Hepatocyte (in vitro differentiated cells): ENCODE measurements around the gene SLC31A2. TPM values are rescaled to one million over a fixed set of nuclear protein-coding genes. Genes with fewer than 3 reads are reported as not detected.

ENCODE experiments used
- DNase-seq: peaks from one replicate; pipeline ENCODE4 v3.0.0-alpha.2; 2016; ENCODE audit warnings: low spot score
- H2AFZ ChIP-seq: fragments of 200-600 bp; sonication (generic); 2 replicates; pipeline ENCODE4 v1.6.0; 2016; ENCODE audit warnings: antibody characterized with exemption, mild to moderate bottlenecking
- H3K27ac ChIP-seq: fragments of 200-600 bp; sonication (generic); 2 replicates; pipeline ENCODE4 v1.5.1; 2016; ENCODE audit warnings: mild to moderate bottlenecking
- H3K27me3 ChIP-seq: fragments of 200-600 bp; sonication (generic); 2 replicates; pipeline ENCODE4 v1.6.1; 2016
- H3K36me3 ChIP-seq: fragments of 200-600 bp; sonication (generic); replicated peaks from 2 replicates; pipeline ENCODE4 v1.5.1; 2016; ENCODE audit warnings: low read depth; ENCODE audit not compliant: insufficient read depth
- H3K4me1 ChIP-seq: fragments of 200-600 bp; sonication (generic); 2 replicates; pipeline ENCODE4 v1.5.1; 2016; ENCODE audit warnings: mild to moderate bottlenecking, moderate library complexity; ENCODE audit not compliant: insufficient read depth
- H3K4me2 ChIP-seq: fragments of 200-600 bp; sonication (generic); 2 replicates; pipeline ENCODE4 v1.6.0; 2016
- H3K4me3 ChIP-seq: fragments of 200-600 bp; sonication (generic); 2 replicates; pipeline ENCODE4 v1.5.1; 2016; ENCODE audit warnings: mild to moderate bottlenecking
- H3K79me2 ChIP-seq: fragments of 200-600 bp; sonication (generic); 2 replicates; pipeline ENCODE4 v1.6.0; 2017; ENCODE audit warnings: mild to moderate bottlenecking
- H3K9me2 ChIP-seq: fragments of 200-600 bp; sonication (generic); replicated peaks from 2 replicates; pipeline ENCODE4 v1.6.0; 2017; ENCODE audit warnings: mild to moderate bottlenecking; ENCODE audit not compliant: insufficient read depth
- H3K9me3 ChIP-seq: fragments of 200-600 bp; sonication (generic); 2 replicates; pipeline ENCODE4 v1.5.1; 2016; ENCODE audit warnings: low read depth, mild to moderate bottlenecking
- H4K20me1 ChIP-seq: fragments of 200-600 bp; sonication (generic); 2 replicates; pipeline ENCODE4 v1.6.0; 2016; ENCODE audit warnings: mild to moderate bottlenecking; ENCODE audit not compliant: insufficient read depth, poor library complexity, severe bottlenecking
- EZH2 ChIP-seq: fragments of 200-600 bp; sonication (generic); IDR thresholded peaks from 2 replicates; pipeline ENCODE4 v1.6.1; 2016; ENCODE audit warnings: antibody characterized with exemption, mild to moderate bottlenecking, borderline replicate concordance
- EZH2phosphoT487 ChIP-seq: fragments of 200-600 bp; sonication (generic); IDR thresholded peaks from one replicate; pipeline ENCODE4 v1.6.1; 2018; ENCODE audit warnings: antibody characterized with exemption, mild to moderate bottlenecking, low read depth, moderate library complexity; ENCODE audit not compliant: unreplicated experiment, severe bottlenecking
- WGBS: methylation state at CpG from one replicate; pipeline ENCODE4 v1.1.6; 2016; ENCODE audit warnings: low lambda C conversion rate; ENCODE audit errors: missing lambda C conversion rate; 5-methylcytosine and 5-hydroxymethylcytosine counted together
- polyA plus RNA-seq: library from polyadenylated mRNA; unstranded; fragments of >200 nt; fragmentation: Nextera tagmentation; extraction: Ambion mirVana; gene quantifications from 2 replicates; pipeline ENCODE4 v1.2.1, GENCODE V29; 2016
- total RNA-seq: library from RNA; depleted of rRNA; stranded (reverse); fragments of >200 nt; gene quantifications from 2 replicates; pipeline ENCODE4 v1.2.3, GENCODE V29; 2014
- TF ChIP-seq, protein P1 (sequence below): fragments of 200-600 bp; sonication (generic); IDR thresholded peaks from 2 replicates; pipeline ENCODE4 v1.5.1; 2016; ENCODE audit warnings: antibody characterized with exemption, mild to moderate bottlenecking; ENCODE audit not compliant: poor library complexity

The SLC31A2 gene
- total and polyA plus RNA-seq, 2 experiments from 2014 or later, result 20.1 to 26.9 TPM

GRCh38 chr9:113192455-113192854 is 41.6 kb downstream of the SLC31A2 start:
- TF ChIP-seq EZH2 (no peak), EZH2phosphoT487 (no peak)
- TF ChIP-seq, protein P1, sequence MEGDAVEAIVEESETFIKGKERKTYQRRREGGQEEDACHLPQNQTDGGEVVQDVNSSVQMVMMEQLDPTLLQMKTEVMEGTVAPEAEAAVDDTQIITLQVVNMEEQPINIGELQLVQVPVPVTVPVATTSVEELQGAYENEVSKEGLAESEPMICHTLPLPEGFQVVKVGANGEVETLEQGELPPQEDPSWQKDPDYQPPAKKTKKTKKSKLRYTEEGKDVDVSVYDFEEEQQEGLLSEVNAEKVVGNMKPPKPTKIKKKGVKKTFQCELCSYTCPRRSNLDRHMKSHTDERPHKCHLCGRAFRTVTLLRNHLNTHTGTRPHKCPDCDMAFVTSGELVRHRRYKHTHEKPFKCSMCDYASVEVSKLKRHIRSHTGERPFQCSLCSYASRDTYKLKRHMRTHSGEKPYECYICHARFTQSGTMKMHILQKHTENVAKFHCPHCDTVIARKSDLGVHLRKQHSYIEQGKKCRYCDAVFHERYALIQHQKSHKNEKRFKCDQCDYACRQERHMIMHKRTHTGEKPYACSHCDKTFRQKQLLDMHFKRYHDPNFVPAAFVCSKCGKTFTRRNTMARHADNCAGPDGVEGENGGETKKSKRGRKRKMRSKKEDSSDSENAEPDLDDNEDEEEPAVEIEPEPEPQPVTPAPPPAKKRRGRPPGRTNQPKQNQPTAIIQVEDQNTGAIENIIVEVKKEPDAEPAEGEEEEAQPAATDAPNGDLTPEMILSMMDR, result no peak
- Histone ChIP-seq H3K4me3 (no peak overlapping the region), H4K20me1 (no peaks in the 10 kb centered on the region), H3K4me1 (no peaks in the 10 kb centered on the region), H3K4me2 (no peak overlapping the region), H3K9me2 (no peaks in the 10 kb centered on the region), H3K27ac (no peak overlapping the region), H3K9me3 (no peaks in the 10 kb centered on the region), H3K27me3 (no peaks in the 10 kb centered on the region), H2AFZ (no peak overlapping the region), H3K79me2 (no peaks in the 10 kb centered on the region), H3K36me3 (no peaks in the 10 kb centered on the region)
- no peak for DNase-seq
- WGBS, result 88% methylated on average over 2 of the region's 2 CpGs

- H3K27ac ChIP-seq, result no peak overlapping the region
- H3K27me3 ChIP-seq, result no peaks in the 10 kb centered on the region
- DNase-seq, result no peak
- no peaks in the 10 kb centered on the region for H3K9me2 ChIP-seq
- no peak overlapping the region for H3K4me2 ChIP-seq
- 87% methylated on average over 4 of the region's 4 CpGs for WGBS
- TF ChIP-seq EZH2phosphoT487 (no peak), EZH2 (no peak)
- H3K79me2 ChIP-seq, result no peaks in the 10 kb centered on the region
- no peaks in the 10 kb centered on the region for H4K20me1 ChIP-seq
- H3K36me3 ChIP-seq, result peaks cover 3% of the 10 kb centered on the region
- no peak overlapping the region for H3K4me3 ChIP-seq
- H3K9me3 ChIP-seq, result no peaks in the 10 kb centered on the region
- no peak overlapping the region for H2AFZ ChIP-seq
- no peaks in the 10 kb centered on the region for H3K4me1 ChIP-seq
Measured at GRCh38 chr9:113199683-113200329, 49.0 kb downstream of the SLC31A2 start.

GRCh38 chr9:113205432-113205831 is 54.6 kb downstream of the SLC31A2 start:
- H3K4me1 ChIP-seq, result no peaks in the 10 kb centered on the region
- DNase-seq, result no peak
- no peak overlapping the region for H3K4me3 ChIP-seq
- WGBS, result 98% methylated on average over 2 of the region's 2 CpGs
- no peak for TF ChIP-seq EZH2phosphoT487
- TF ChIP-seq, protein P1, result no peak
- no peak for TF ChIP-seq EZH2
- no peak overlapping the region for H2AFZ ChIP-seq
- H3K27ac ChIP-seq, result no peak overlapping the region
- no peaks in the 10 kb centered on the region for H3K27me3 ChIP-seq
- no peak overlapping the region for H3K4me2 ChIP-seq
- H3K36me3 ChIP-seq, result no peaks in the 10 kb centered on the region
- H3K9me3 ChIP-seq, result no peaks in the 10 kb centered on the region
- H3K79me2 ChIP-seq, result no peaks in the 10 kb centered on the region
- peaks cover 4% of the 10 kb centered on the region for H4K20me1 ChIP-seq
- H3K9me2 ChIP-seq, result no peaks in the 10 kb centered on the region

GRCh38 chr9:113205861-113206260 is 55.1 kb downstream of the SLC31A2 start:
- Histone ChIP-seq H3K9me3 (no peaks in the 10 kb centered on the region), H3K4me2 (no peak overlapping the region), H3K27me3 (no peaks in the 10 kb centered on the region), H2AFZ (no peak overlapping the region), H3K36me3 (no peaks in the 10 kb centered on the region), H3K9me2 (no peaks in the 10 kb centered on the region), H3K4me1 (no peaks in the 10 kb centered on the region), H3K79me2 (no peaks in the 10 kb centered on the region), H4K20me1 (peaks cover 4% of the 10 kb centered on the region), H3K27ac (no peak overlapping the region), H3K4me3 (no peak overlapping the region)
- TF ChIP-seq EZH2phosphoT487 (no peak), EZH2 (no peak)
- TF ChIP-seq, protein P1, result no peak
- DNase-seq, result no peak
- WGBS, result 100% methylated on average over 1 of the region's 1 CpG
